NK-92 (cell line): ENCODE data around the gene LRIG1.

Experiments
- DNase-seq: peaks from one replicate; lab custom pipeline; 2025; ENCODE audit not compliant: unreplicated experiment; lab: John Stamatoyannopoulos, UW

LRIG1 gene

GRCh38 chr3:66470956-66471686 is 29.7 kb downstream of the LRIG1 start:
- no peak for DNase-seq

DNA sequence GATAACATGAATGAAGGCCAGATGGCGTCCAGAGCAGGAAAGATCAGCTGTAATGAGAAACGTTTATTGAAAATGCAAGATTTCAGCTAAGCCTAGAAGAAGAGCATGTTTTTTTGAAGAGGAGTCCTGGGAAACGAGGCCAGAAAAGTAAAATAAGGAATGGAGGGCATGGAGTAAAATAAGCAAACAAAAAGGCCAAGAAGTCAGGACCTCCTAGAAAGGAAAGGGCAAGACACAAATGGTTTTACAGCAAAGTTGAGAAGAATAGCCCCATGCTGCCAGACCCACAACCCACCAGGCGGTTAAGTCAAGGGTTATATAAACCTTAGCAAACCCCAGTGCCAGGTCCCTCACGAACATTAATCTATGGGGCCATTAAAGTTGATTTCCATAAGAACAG is 30.5 kb downstream of the LRIG1 start:
- DNase-seq, result no peak

GRCh38 chr3:66469220-66469640 is 31.6 kb downstream of the LRIG1 start:
- DNase-seq, result no peak

GRCh38 chr3:66467996-66468735 is 32.7 kb downstream of the LRIG1 start:
- DNase-seq, result no peak

- no peak for DNase-seq
Measured at GRCh38 chr3:66466606-66467270, 34.1 kb downstream of the LRIG1 start.

DNA sequence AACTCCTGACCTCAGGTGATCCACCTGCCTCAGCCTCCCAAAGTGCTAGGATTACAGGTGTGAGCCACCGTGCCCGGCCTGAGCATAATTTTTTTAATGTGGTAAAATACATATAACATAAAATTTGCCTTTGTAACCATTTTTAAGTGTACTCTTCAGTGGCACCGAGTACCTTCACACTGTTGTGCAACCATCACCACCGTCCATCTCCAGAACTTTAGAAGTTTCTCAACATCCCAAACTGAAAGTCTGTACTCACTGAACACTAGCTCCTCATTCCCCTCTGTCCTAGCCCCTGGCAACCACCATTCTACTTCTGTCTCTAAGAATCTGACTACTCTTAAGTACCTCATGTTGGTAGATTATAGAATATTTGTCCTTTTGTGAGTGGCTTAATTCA is 35.2 kb downstream of the LRIG1 start:
- no peak for DNase-seq

- no peak for DNase-seq
Measured at GRCh38 chr3:66465034-66465433, 35.8 kb downstream of the LRIG1 start.

DNA sequence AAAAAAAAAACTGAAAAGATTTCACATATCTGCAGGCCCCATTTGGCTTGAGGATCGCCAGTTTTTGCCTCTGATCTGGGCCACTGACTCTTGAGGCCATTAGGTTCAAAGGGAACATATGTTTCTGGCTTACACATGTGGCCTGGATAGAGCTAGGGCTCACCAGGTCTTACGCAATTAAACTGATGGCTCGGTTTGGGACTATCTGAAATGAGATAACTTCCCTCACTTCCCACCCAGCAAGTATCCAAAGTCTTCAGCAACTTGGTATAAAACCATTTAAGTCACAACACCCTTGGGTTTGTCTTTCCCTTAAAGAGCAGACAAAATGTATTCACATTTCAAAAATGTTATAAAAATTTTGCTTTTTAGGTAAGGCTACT is 36.3 kb downstream of the LRIG1 start:
- no peak for DNase-seq

- no peak for DNase-seq
Measured at GRCh38 chr3:66463730-66464511, 36.9 kb downstream of the LRIG1 start.

DNA sequence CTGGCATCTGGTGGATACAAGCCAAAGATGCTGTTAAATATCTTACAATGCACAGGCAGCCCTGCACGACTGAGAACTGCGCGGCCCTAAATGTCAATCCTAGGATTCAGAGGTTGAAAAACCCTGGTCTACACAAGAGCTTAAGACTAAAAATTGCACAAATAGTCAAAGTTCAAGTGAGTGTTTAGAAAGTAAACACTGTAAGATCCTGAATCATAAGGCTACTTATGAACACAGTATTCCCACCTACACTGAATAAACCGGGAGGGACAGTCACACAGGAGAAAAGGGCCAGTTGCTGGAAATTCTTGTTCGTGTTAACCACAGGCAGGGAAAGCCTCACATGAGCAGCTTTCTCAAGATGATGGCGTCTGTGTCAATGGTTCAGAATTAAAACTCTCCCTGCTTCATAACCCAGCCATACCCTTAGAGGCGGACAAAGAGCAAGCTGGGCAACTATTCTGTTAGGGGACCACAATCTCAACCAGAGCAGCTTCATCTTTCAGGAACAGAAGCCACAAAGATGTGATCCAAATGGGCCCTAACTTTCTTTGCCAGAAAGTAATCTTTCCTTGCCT is 37.7 kb downstream of the LRIG1 start:
- DNase-seq, result no peak

DNA sequence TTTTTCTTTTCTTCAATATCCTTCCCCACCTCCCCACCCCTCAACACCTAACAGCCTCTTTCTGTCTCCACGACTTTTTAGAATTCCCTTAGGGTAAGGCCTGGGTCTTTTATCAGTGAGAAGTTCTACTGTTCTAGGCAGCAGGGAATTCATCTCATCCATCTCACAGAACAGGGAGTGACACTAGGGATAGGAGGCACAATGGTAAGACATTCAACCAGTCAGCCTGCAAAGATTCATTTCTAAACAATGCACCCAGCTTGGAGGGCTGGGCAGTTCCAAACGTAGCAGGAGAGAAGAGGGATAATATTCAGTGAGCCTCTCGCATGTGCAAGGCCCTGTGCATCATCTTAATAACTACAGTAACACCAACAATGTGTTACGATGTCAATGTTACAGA is 43.6 kb downstream of the LRIG1 start:
- DNase-seq, result no peak

DNA sequence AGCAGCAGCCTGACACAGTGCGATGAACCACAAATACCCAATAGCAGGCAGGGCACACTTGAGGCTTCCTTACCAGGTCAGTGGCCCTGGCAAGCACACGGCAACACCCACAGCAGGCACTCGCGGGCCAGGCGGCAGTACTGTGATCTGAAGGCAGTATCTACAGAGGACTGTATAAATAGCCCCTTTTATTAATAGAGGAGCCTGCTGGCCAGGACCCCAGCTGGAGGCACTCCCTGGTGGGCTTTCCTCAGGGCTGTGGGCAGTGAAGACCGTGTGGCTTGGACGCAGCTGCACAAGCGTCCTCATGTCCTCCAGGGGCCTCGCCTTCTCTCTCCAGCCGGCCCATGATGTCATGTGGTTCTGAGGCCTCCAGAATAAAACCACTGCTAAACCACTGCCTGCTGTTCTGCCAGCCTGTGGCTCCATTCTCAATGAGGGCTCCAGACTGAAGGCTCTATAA is 44.1 kb downstream of the LRIG1 start:
- no peak for DNase-seq

DNA sequence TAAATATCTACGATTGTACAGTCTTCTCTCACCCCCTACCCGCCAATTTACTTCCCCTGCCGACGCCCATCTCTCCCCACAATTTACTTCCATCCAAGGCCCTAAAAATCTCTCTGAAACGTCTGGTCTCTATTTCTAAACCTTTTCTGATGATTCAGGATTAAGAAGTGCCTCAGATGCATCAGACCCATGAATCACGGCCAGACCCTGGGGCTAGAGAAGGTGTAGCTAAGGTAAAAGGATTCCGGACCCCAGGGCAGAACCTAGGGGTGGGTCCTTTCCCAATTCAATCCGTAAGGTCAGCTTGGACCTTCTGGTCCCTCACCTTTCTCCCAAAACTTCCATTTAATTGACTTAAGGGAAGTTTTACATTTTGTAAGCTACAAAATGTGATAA is 46.4 kb downstream of the LRIG1 start:
- no peak for DNase-seq

DNA sequence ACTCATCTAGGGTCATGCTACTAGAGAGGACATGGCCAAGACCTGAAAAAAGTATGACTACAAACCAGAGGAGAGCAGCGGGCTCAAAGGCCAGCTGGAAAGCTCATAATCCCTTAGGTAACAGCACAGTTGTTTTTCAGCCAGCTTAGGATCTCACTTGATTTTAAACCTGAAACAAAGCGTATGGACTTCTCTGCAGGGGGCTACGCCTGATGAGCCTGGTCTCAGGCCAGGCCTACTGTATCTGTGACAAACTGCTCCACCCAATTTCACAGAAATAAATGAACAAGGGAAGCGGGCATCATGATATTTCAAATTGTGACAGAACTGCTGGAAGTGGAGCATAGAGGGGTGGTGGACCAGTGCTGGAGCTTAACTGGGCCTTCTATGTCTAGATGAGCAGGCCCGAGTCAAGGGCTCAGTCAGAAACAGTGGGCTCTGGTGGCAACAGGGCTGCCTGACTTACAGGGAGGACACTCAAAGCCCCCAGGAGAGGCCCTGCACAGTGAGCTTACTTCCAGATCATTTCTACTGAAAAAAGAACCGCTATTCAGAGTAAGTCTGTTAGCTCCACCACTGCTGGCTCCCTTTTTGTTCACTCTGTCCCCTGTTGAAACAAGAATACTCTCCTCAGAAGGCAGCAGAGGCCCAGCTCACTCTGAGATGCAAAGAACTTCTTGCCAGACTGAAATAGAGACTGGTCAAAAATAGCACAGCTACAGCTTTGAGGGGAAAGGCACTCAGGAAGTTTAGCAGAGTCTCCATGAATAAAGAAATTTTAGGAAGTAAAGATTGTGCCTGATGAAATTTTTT is 47.0 kb downstream of the LRIG1 start:
- DNase-seq, result no peak

DNA sequence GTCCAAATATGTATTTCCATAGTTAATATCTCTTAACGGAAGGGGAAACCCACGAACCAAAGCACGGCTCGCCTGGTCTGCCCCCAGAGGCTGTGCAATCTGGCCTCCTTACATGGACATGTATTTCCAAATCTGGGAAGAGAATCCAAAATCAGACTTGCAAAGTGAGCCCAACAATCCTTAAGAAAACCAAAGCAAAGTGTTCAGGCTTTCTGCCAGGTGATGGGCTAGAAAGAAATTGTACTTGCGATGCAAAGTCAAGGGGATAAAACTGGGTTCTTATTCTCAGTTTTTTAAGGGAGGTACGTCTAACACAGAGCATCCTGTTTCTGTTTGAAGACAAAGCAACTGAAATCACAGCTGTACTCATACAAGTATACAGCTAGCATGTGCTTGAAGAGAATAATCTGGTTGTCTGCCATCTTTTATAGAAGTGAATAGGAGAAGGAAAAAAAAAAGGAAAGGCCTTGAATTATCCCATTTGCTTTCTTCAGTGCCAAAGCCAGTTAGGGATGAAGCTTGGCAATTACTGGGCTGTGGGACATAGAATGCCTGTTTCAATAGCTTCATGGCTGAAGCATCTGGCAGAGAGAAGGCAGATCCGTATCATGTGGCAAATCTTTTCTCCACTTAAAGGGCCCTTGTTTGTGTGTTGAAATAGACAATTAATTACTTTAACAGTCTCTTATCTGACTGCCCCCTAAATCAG is 48.4 kb downstream of the LRIG1 start:
- DNase-seq, result no peak

DNA sequence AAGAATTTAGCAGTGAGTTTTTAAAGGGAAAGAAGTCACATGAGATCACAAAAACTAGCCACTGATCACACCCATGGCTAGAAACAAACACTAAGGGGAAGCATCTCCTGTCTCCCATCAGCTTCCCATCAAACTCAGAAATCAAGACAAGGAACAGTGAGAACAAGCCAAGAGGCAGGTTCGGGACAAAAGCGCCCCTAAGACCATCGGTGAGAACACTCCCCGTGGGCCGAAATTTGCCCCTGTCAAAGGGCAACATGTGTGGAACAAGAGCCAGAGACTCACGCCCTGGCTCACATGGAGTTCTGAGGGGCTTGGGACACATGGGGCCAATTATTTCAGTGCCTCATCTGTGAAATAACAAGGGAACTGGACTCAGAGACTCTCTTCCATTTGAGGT is 49.1 kb downstream of the LRIG1 start:
- DNase-seq, result no peak

- DNase-seq, result no peak
Measured at GRCh38 chr3:66450390-66451022, 50.3 kb downstream of the LRIG1 start.

GRCh38 chr3:66449411-66449974 is 51.3 kb downstream of the LRIG1 start:
- no peak for DNase-seq
